Measurements from ENCODE around the gene ABHD16A.

ABHD16A gene

DNA sequence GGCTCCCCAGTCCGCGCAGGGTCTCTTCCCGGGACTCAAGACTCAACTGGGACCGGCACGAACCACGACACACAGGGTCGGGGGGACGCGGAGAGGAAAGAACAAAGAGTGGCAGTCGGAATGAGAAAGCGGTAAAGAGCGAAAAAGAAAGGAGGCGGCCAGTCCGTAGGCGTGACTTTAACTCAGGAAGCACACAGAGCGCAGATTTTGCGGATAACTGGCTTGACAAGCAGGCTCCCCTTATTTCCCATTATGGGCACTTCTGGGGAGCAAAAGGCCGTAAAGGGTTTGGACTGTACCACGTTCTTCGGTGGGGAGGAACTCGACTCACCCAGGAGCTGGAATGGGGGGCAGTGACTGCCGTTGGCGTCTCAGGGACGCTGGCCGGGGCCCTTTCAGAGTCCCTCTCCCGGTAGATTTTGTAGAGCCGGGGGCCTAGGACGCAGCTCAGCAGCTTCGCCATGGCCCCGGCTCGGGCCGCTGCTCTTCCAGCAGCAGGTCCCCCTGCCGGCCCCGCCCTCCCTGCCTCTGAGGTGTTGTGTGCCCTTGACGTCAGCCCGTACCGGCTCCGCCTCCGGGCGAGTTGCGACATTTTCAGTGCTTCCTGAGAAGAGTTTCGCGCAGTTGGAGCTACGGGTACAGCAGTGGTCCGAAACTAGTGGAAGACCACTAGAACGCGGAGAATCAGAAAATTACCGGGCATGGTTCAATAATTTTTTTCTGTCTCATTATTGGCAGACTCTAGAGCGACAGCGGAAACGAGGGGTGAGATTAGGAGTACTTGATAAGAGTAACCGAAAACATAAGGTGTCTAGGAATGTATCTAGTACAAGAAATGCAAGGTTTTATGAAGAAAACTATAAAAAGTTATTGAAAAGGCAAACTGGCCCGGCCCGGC is at the start of gene ABHD16A:
Gene ABHD16A (minus strand): TSS at position 506 of the 898 bp plus-strand sequence. CDS start 43 bp downstream, at position 463.
- peak; percentile 88 for DNase-seq

DNA sequence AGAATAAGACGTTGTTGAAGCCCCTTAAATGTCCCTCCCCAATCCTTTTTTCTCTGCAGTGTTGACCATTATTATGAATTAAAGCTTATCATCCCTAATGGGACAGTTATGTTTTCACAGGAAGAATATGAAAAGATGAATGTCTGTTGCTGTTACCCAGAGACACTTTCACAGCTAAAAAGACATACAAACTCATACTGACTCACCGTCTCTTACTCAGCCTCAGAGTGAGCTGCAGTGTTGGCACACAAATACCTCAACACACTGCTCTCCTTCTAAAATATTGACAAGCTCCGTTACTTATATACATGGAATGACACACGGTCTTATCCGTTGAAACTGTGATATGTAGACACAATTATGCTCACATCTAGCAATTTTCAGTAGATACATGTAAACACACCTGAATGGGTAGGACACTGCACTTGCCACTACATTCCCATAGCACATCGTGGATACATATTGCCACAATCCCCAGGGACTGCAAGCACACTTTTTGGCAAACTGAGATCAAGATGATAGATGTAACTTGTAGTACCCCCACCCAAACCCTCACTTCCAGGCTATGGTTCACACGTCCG is 49.7 kb upstream of the ABHD16A start:
- no peak for DNase-seq

DNA sequence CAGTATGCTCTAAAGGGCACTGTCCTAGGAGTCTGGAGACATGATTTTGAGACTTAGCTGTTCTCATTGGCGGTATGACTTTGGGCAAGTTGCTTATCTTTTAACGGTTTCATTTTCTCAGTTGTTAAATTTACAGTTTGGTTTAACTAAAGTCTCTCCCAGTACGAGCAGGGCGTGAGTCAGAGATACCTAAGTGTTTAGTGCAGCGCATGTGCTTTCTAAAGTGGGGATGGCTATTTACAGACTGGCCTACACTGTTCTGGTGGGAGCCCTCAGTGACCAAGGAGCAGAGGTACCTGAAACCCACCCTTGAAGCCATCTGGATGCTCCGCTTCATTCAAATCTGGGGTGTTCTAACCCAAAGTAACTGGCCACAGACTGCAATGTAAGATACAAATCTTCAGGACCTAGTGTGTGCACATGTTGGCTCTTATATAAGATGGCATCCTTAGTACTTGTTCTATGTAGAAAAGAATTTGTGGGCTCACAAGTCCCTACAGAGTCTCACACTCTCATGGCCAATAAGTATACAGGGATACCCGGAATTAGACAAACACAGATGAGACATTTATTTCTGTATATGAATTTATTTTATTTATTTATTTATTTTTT is 47.4 kb upstream of the ABHD16A start:
- DNase-seq, result no peak

DNA sequence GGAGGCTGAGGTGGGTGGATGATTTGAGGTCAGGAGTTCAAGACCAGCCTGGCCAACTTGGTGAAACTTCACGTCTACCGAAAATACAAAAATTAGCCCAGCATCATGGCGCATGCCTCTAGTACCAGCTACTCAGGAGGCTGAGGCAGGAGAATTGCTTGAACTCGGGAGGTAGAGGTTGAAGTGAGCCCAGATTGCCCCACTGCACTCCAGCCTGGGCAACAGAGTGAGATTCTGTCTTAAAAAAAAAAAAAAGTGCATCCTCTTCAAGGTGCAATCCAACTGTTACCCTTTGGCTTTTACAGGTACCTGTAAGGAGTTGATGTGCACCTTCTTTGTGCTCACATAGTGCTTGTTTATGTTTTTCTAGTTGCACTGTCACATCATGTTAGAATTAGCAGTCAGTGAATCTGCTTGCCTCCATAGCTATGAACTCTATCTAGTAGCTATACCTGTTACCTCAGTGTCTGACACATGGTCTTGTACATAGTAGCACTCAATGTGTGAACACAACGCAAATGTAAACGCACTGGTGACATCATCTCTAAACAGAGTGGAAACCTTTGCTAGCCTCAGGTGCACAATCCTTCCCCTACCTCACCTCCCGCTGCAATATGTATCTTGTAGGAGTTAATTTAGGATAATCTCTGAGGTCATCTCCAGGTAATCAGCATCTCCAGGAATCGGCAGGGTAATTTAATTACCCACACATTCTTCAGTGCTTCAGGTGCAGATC is 46.3 kb upstream of the ABHD16A start:
- DNase-seq, result no peak

- no peak for DNase-seq
Observed at GRCh38 chr6:31744422-31744821, 41.3 kb upstream of the ABHD16A start.

GRCh38 chr6:31742894-31743293 is 39.8 kb upstream of the ABHD16A start:
- DNase-seq, result no peak

DNA sequence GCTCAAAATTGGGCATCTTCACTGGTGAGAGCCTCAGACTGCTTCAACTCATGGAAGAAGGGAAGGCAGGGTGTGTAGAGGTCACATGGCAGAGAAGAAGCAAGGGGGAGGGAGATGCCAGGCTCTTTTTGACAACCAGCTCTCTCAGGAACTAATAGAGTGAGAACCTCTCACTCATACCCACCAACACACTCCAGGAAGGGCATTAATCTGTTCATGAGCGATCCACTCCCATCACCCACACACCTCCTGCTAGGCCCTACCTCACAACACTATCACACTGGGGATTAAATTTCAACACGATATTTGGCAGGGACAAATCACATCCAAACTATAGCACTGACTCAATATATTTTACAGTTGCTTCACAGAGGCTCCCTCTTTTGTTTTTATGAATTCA is 38.7 kb upstream of the ABHD16A start:
- DNase-seq, result no peak

DNA sequence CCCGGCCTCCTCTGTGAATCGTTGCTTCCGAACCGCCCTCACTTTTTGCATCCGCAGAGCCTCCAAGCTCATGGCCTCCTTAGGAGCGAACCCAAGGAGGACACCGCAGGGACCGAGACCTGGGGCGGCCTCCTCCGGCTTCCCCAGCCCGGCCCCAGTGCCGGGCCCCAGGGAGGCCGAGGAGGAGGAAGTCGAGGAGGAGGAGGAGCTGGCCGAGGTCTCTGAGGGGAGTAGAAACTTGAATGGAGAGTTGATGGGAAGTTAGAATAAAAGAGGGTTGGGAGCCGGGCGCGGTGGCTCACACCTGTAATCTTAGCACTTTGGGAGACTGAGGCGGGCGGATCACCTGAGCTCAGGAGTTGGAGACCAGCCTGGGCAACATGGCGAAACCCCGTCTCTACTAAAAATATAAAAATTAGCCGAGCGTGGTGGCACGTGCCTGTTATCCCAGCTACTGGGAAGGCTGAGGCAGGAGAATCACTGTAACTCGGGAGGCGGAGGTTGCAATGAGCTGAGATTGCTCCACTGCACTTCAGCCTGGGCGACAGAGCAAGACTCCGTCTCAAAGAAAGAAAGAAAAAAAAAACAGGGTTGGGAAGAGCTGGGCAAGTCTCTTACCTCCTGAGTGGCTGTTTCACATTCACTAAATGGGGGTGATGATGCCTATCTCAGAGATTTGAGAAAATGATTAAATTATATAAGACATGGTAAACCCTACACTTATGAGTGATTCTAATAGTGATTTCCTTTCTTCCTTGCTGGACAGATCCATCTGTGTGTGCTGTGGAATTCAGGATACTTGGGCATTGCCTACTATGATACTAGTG is 37.5 kb upstream of the ABHD16A start:
- no peak for DNase-seq

- peak; percentile 98 for DNase-seq
Observed at GRCh38 chr6:31739639-31740396, 36.7 kb upstream of the ABHD16A start, which contains the start of gene MSH5. Gene MSH5 (plus strand): TSS chr6:31740005. CDS start chr6:31740467, 462 bp downstream.

- peak; percentile 84 for DNase-seq
Observed at GRCh38 chr6:31737991-31738979, 35.2 kb upstream of the ABHD16A start.

- DNase-seq, result peak; percentile 45
Observed at GRCh38 chr6:31737315-31737990, 34.3 kb upstream of the ABHD16A start.

- no peak for DNase-seq
Observed at GRCh38 chr6:31736768-31737314, 33.7 kb upstream of the ABHD16A start.

DNA sequence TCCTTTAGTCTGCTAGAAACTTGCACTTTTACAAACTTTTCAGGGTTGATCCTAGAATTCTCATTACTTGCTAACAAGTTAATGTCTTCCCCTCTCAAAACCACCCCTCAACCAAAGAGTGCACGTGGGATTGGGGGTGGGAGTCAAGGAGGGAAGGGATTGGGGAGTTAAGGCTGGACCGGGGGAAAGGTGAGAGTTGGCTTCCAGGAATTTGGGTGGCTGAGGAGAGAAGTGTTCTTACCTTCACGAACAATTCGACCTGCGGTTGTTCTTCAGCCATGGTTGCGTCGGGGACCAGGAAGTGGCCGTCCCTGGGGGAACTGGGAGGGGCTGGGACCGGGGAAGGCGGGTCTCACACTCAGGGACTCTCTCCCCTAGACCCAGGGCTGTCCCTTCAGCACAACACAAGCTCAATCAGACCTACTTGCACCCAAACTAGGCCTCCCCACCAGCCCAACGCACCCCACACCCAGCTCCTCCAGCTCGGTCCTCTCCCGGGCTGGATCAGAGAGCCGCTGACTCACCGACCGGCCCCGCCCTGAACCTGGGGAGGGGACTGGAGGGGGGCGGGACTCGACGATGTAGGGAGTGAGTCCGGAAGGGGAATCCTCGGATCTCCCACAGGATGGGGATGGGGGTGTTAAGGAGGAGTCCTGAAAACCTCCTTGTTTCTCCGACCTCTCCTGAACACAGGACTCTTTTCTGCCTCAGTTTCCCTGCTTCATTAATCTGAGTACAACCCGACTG is 33.1 kb upstream of the ABHD16A start, which contains the start of gene CLIC1:
Gene CLIC1 (minus strand): TSS at position 510 of the 747 bp plus-strand sequence. CDS start 230 bp downstream, at position 280.
- DNase-seq, result peak; percentile 37

DNA sequence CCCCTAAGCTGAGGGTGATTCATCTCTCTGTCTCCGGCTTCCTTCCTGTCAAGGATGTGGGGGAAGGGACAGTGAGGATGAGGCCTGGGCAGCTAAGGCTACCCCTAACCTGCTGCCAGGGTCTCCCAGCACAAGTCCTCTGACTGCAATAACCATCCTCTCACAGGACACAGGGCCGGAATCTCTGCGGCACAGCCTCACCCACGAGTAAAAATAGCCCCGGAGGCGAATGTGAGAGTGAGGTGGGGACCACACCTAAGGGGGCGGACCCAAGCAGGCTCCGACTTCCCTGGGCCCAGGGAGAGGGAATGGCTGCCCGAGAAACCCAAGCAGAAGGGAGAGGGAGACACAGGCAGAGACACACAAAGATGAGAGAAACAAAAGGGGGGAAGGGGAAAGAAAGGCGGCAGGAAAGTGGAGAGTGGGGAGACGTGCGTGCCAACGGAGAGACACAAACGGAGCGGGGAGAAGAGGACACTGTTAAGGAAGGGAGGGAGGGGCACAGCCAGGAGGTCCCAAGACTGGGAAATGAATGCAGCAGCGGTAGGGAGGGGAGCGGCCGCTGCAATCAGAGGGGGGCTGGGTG is 31.8 kb upstream of the ABHD16A start:
- no peak for DNase-seq

- no peak for DNase-seq
Observed at GRCh38 chr6:31734247-31734820, 31.2 kb upstream of the ABHD16A start.

- no peak for DNase-seq
Observed at GRCh38 chr6:31733734-31734133, 30.6 kb upstream of the ABHD16A start.

- DNase-seq, result no peak
Observed at GRCh38 chr6:31732029-31732428, 28.9 kb upstream of the ABHD16A start.
